ENCODE data around the gene HSPB6. TPM values are rescaled to one million over a fixed set of nuclear protein-coding genes. Genes with fewer than 3 reads are reported as not detected.

The HSPB6 gene
- total RNA-seq, 1 donor from 2014 or later: 1.9 TPM

DNA sequence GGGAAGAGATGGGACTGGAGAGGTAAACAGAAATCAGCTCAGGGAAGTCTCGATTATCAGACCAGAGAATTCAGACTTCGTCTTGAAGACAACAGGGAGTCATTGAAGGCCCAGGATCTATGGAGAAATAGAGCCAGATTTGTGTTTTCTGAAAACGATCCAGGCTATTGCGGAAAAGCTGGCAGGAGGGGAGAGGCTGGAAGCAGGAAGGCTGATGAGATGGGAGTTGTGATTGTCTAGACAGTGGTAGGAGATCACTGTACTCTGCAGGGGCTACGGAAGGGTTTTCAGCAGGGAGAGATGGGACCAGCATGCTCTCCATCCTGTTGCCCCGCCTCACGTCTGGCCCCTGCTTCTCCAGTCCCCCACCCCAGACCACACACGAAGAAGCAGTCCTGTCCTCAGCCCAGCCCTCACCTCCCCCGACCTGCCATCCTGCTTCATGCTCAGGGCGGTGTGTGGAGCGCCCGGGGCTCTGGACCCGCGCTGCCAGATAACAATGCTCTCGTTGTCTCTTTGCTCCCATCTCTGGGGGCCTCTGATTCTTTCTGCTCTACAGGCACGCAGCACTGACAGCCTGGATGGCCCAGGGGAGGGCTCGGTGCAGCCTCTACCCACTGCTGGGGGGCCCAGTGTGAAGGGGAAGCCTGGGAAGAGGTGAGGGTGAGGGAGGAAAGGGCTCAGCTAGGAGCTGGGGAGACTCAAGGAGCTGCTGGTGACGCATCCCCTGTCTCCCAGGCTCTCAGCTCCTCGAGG is 20.4 kb upstream of the HSPB6 start:
- Mint-ChIP-seq H3K27me3 (ENCODE audit: low read depth, unreplicated experiment) (peaks cover 27% of the 10 kb centered on the region), H3K4me1 (ENCODE audit: low read depth, unreplicated experiment) (peaks cover 7% of the 10 kb centered on the region), H3K4me3 (ENCODE audit: unreplicated experiment) (peak overlapping the region; percentile 79), H3K36me3 (ENCODE audit: low read depth, unreplicated experiment) (peaks cover 4% of the 10 kb centered on the region), H3K27ac (ENCODE audit: unreplicated experiment) (no peak overlapping the region), H3K9me3 (ENCODE audit: unreplicated experiment) (peaks cover 4% of the 10 kb centered on the region)
- H3K4me3 ChIP-seq (ENCODE audit: insufficient read depth, low read depth, low read length): no peak overlapping the region
- H3K9ac ChIP-seq (ENCODE audit: low read length): no peak overlapping the region
- peaks cover 9% of the 10 kb centered on the region for H4K20me1 ChIP-seq (ENCODE audit: insufficient read depth, low read length)
- peaks cover 13% of the 10 kb centered on the region for H3K4me1 ChIP-seq (ENCODE audit: insufficient read depth, low read length)
- peaks cover 5% of the 10 kb centered on the region for H3K79me2 ChIP-seq (ENCODE audit: insufficient read depth, low read length)
- H3K4me2 ChIP-seq (ENCODE audit: low read length): peak overlapping the region; percentile 93
- H3K9me3 ChIP-seq (ENCODE audit: insufficient read depth, low read depth, low read length): no peaks in the 10 kb centered on the region
- TF ChIP-seq, protein P1, sequence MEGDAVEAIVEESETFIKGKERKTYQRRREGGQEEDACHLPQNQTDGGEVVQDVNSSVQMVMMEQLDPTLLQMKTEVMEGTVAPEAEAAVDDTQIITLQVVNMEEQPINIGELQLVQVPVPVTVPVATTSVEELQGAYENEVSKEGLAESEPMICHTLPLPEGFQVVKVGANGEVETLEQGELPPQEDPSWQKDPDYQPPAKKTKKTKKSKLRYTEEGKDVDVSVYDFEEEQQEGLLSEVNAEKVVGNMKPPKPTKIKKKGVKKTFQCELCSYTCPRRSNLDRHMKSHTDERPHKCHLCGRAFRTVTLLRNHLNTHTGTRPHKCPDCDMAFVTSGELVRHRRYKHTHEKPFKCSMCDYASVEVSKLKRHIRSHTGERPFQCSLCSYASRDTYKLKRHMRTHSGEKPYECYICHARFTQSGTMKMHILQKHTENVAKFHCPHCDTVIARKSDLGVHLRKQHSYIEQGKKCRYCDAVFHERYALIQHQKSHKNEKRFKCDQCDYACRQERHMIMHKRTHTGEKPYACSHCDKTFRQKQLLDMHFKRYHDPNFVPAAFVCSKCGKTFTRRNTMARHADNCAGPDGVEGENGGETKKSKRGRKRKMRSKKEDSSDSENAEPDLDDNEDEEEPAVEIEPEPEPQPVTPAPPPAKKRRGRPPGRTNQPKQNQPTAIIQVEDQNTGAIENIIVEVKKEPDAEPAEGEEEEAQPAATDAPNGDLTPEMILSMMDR (IDR thresholded peaks at IDR 0.05; ENCODE audit: insufficient read depth, low read depth, low read length): no peak
- no peak for TF ChIP-seq EZH2 (IDR thresholded peaks at IDR 0.05; ENCODE audit: insufficient read depth, low read length)
- FAIRE-seq (no peak), DNase-seq (ENCODE audit: low read depth) (no peak)
- H3K27me3 ChIP-seq (ENCODE audit: insufficient read depth, low read length): no peaks in the 10 kb centered on the region
- H2AFZ ChIP-seq (ENCODE audit: low read depth, low read length): no peak overlapping the region
- H3K27ac ChIP-seq (ENCODE audit: low read depth, low read length): no peak overlapping the region
- no peaks in the 10 kb centered on the region for H3K36me3 ChIP-seq (ENCODE audit: insufficient read depth, low read length)

DNA sequence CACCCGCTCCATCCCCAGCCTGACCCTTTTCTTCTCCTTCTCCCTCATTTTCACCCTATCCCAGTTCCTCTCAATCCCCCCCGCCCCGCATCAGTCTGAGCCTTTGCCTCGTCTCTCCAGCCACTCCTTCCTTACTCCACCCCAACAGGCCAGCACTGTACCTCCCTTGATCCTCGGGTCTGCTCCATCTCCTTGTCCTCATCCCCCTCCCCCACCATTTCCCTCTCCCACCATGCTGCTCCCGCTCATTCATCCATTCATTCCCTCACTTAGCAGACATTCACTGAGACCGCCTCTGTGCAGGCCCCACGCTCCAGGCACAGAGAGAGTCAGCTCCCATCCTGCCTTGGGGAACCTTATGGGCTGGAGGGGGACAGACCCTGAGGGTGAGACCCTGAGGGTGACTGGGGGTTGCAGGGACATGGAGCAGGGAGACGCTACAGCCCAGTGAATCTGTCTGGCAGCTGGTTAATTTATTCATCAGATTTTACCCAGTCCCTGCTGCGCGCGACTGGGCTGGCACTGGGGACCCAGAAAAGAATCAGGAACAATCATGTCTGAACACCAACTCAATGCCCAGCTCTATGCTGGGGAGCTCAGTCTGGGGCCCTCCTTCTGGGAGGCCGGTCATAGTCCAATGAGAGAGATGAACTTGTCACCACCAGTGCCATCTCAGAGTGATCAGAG is 19.4 kb upstream of the HSPB6 start:
- Mint-ChIP-seq H3K4me1 (ENCODE audit: low read depth, unreplicated experiment) (peaks cover 7% of the 10 kb centered on the region), H3K4me3 (ENCODE audit: unreplicated experiment) (peak overlapping the region; percentile 79), H3K36me3 (ENCODE audit: low read depth, unreplicated experiment) (peaks cover 3% of the 10 kb centered on the region), H3K27ac (ENCODE audit: unreplicated experiment) (peak overlapping the region; percentile 19), H3K27me3 (ENCODE audit: low read depth, unreplicated experiment) (peaks cover 23% of the 10 kb centered on the region), H3K9me3 (ENCODE audit: unreplicated experiment) (peaks cover 4% of the 10 kb centered on the region)
- H3K27me3 ChIP-seq (ENCODE audit: insufficient read depth, low read length): no peaks in the 10 kb centered on the region
- peaks cover 9% of the 10 kb centered on the region for H4K20me1 ChIP-seq (ENCODE audit: insufficient read depth, low read length)
- peak overlapping the region; percentile 93 for H3K4me2 ChIP-seq (ENCODE audit: low read length)
- H3K4me1 ChIP-seq (ENCODE audit: insufficient read depth, low read length): peaks cover 13% of the 10 kb centered on the region
- no peak overlapping the region for H2AFZ ChIP-seq (ENCODE audit: low read depth, low read length)
- H3K9me3 ChIP-seq (ENCODE audit: insufficient read depth, low read depth, low read length): no peaks in the 10 kb centered on the region
- peaks cover 5% of the 10 kb centered on the region for H3K79me2 ChIP-seq (ENCODE audit: insufficient read depth, low read length)
- H3K27ac ChIP-seq (ENCODE audit: low read depth, low read length): no peak overlapping the region
- TF ChIP-seq EZH2 (IDR thresholded peaks at IDR 0.05; ENCODE audit: insufficient read depth, low read length): no peak
- TF ChIP-seq, protein P1 (IDR thresholded peaks at IDR 0.05; ENCODE audit: insufficient read depth, low read depth, low read length): no peak
- peak overlapping the region; percentile 76 for H3K9ac ChIP-seq (ENCODE audit: low read length)
- peak overlapping the region; percentile 61 for H3K4me3 ChIP-seq (ENCODE audit: insufficient read depth, low read depth, low read length)
- no peak for DNase-seq (ENCODE audit: low read depth)
- no peak for FAIRE-seq
- H3K36me3 ChIP-seq (ENCODE audit: insufficient read depth, low read length): no peaks in the 10 kb centered on the region

Data from astrocyte (in vitro differentiated cells and primary cell).